Sciatic nerve (tissue), 2 donors: ENCODE measurements around the gene CNIH1. TPM values are rescaled to one million over a fixed set of nuclear protein-coding genes. Genes with fewer than 3 reads are reported as not detected.

Source experiments
- ATAC-seq: fragments of 200-7000 bp; cut with Tn5 transposase; one replicate; pipeline ENCODE4 v1.9.1; 2020; ENCODE audit warnings: mild to moderate bottlenecking, moderate library complexity
- DNase-seq: peaks from one replicate; pipeline ENCODE4 v3.0.0-alpha.2; 2020; ENCODE audit warnings: low spot score
- intact Hi-C: fragments of 100-400 bp; cut with DNase I; formaldehyde crosslinking; loops from one replicate; pipeline ENCODE4 v1.14.2; 2022
- total RNA-seq: library from RNA; stranded (reverse); fragmentation: NEBNext Ultra II Directional; extraction: Animal tissue kit (Norgen Biotek cat#: 25700); gene quantifications from one replicate; pipeline ENCODE4 v1.2.1, GENCODE V29; 2021
- donor health status: DM: no; HTN: no; CAD: no.
- donor health status: DM: no; HTN: no; CAD: no.

CNIH1 gene
- total RNA-seq = 73.1 TPM

DNA sequence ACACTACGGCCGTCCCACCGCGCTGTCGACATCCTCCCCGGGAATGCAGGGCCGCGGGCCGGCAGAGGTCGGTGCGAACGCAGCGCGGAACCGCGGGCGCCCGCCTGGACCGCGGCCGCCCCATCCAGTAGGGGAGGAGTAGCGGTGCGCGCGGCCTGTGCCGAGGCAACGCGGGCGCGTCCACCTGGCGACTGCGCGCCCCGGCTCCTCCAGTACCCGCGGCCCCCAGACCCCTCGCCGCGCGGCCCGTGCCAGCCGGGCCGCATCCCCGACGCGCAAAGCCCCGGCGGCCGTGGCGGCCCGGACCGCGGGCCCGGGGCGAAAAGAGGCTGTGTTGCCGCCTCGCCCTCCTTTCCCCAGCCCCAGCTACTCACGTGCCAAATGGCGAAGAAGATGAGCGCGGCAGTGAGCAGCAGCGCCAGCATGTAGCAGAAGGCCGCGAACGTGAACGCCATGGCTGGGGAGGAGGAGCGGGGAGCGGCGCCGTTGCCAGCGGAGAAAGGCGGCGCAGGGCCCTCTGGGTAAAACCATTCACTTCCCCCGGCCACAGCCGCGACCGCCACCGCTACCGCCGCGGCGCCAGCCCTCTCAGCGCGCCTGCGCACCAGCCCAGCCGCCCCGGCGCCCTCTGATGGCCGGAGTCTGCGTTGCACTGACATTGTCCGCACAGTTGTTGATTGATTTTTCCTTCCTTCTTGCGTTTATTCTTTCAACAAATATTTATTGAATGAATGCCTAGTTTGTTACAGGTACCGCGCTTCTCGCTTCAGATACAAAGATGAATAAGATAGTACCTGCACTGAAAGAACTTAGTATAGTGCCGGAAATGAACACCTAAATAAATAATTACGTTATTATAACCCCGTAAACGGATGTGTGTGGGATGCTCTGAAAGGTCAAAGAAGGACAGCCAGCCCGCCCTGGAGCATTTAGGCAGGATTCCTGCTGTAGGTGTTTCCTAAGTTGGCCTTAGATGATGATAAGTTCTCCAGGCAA, at the start of gene CNIH1:
CNIH1 (minus strand) TSS at position 502 of the 996 bp plus-strand sequence; CDS start at position 455, 47 bp downstream.
- peak; percentile 95 for DNase-seq
- ATAC-seq = peak; percentile 99
- intact Hi-C loops = no loop called here

DNA sequence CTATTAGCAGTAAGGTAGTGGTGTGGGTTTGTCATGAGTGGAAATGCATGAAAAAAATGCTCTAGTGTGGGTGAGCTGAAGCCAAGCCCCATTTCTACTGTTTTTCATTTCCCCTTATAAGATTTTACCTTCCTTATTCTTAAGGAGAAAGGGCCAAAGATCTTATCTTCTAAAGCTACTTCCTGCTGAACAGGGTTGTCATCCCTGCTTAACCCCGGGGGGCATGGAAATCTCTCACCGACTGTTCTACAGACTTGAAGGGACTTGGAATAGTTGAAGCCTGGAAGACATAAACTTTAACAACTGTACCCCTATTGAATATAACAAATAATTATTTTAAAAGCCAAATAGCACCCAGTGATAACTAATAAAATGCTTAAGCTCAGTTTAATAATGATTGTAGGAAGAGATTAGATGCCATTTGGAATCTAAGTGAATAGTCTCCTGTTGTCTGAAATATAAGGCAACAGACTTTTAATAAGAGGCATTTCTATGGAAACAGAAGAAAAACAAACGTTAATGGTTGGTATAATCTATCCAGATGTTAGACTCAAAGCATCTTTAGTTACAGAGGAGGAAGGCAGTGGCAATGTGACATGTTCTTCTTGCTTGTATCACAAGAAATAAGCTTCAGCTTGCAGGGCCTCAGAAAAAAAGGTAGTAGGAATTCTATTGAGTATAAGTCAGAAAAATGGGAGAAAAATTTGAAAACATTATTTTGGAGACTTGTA, 49.4 kb upstream of the CNIH1 start:
- intact Hi-C loops = no loop called here
- DNase-seq (no peak), ATAC-seq (no peak)

DNA sequence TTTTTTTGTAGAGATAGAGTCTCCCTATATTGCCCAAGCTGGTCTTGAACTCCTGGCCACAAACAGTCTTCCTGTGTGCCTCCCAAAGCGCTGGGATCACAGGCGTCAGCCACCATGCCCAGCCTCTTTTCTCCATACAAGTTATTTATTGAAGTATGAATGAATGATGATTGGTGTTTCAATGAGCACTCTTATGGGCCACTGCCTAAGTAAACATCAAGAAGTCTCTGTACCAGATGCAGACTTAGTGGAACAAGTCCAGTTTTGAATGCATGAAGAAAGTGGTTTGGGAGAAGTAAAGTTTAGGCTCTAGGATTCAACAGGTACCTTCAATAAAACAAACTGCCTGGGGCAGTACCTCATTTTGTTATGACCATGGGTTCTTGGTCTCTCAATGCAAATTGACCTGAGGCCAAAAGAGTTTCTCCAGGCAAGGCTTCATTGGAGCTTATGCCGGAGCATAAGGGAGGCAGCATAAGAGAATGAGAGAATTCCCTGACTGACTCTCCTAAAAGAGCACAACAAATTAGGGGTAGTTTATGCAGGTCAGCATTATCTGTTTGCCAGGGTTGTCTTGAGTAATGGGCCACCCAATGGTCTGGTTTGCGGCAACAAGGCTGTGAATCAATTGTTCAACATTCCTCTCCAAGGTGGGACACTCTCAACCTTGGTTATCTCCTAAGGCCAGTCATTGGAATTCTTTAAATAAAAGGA, 48.7 kb upstream of the CNIH1 start:
- ATAC-seq (no peak), DNase-seq (no peak)
- intact Hi-C loops = no loop called here

GRCh38 chr14:54489318-54489683, 48.1 kb upstream of the CNIH1 start:
- intact Hi-C loops = no loop called here
- no peak for DNase-seq
- ATAC-seq = no peak

DNA sequence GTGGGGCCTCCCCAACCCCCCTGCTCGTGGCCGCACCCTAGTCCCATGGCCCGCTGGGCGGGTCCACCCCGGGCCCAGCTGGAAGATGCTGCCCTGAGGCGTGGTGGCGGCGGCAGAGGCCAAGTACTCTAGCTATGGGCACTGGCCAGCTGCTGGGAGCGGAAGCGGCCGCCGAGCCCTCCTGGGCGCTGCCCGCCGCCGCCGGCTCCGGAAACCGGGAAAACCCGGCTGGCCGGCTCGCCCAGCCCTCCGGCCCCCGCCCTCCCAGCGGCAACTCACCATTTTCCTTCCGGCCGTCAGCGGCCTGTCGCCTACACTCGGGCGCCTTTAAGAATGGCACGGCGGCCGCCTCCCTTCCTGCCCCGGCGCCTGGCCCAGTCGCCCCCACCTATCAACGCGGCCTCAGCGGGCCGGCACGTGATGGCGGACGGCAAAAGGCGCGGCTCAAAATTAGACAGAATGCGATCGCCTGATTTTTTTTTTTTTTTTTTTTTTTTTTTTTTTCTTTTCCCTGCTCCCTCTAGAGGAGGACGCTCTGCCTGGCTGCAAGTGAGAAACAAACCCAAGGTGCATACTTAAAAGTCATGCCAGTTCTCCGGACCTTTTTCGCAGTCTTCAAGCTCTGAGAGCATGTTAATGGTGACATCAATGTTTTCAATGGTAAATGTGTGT, 47.6 kb upstream of the CNIH1 start, which contains the start of gene GMFB:
GMFB (minus strand) TSS at position 335 of the 672 bp plus-strand sequence; CDS start at position 282, 53 bp downstream.
- intact Hi-C loops = no loop called here
- DNase-seq = peak; percentile 94
- peak; percentile 98 for ATAC-seq

GRCh38 chr14:54488318-54488645, 47.1 kb upstream of the CNIH1 start:
- no peak for DNase-seq
- ATAC-seq = no peak
- intact Hi-C loops = no loop called here

GRCh38 chr14:54487771-54488170, 46.6 kb upstream of the CNIH1 start:
- ATAC-seq (peak; percentile 32), DNase-seq (no peak)
- intact Hi-C loops = no loop called here

- ATAC-seq (no peak), DNase-seq (no peak)
- intact Hi-C loops = no loop called here
Measured at GRCh38 chr14:54486685-54487084, 45.5 kb upstream of the CNIH1 start.

DNA sequence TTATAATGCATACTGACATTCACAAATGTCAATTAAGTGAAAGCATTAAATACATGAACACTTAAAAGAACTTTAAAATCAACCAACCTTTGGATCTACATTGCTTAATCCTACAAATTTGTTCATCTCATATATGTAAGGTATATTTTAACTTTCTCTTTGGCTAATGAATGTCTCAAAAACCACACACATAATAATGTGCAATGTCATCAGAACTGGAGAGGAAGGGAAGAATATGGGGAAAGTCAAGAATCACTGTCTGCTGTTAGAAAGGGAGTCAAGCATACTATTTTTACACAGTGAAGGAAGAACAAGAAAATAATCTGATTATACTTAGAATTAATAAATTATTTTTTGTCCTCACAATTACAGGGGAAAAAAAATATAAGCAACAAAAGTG, 42.7 kb upstream of the CNIH1 start:
- no peak for DNase-seq
- no peak for ATAC-seq
- intact Hi-C loops = no loop called here

GRCh38 chr14:54483073-54483745, 42.0 kb upstream of the CNIH1 start:
- intact Hi-C loops = no loop called here
- ATAC-seq = no peak

GRCh38 chr14:54481695-54482094, 40.5 kb upstream of the CNIH1 start:
- no peak for DNase-seq
- no peak for ATAC-seq
- intact Hi-C loops = no loop called here

More at GRCh38 chr14:54483073-54483745, 42.0 kb upstream of the CNIH1 start:
- DNase-seq = no peak

DNA sequence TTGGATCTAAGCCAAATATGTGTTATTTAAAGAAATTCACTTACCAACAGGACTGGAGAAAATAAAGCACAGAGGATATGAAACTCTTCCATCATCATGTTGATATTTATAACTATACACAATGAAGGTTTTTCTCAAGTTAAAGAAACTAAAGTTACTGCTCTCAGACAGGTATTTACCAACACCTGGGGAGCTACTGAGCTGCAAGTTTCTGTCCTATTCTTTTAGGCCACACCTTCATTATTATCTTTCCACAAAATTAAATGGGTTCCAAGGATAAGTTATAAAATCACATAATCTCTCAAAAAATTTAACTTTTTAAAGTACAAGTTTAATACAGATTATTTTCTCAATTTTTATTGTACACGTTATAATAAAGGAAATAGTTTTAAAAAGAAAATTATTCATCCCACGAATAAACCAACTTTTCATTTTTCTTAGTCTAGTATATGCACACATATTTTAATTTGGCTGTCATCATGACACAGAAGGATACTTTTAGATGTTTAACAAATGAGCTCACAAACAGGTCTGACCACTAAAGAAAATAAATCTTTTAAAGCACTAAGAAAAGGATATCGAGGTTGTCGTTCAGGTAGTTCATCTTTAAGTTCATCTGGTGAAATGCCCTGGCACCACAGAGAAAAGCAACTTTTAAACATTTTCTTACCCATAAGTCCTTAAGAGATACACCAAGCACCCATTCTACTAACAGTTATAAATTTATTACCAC, 39.8 kb upstream of the CNIH1 start:
- DNase-seq = no peak
- intact Hi-C loops = no loop called here
- no peak for ATAC-seq

- intact Hi-C loops = no loop called here
- ATAC-seq = peak; percentile 30
Measured at GRCh38 chr14:54478636-54479215, 37.6 kb upstream of the CNIH1 start.

GRCh38 chr14:54475911-54476310, 34.7 kb upstream of the CNIH1 start:
- intact Hi-C loops = no loop called here
- no peak for DNase-seq
- no peak for ATAC-seq

More at GRCh38 chr14:54478636-54479215, 37.6 kb upstream of the CNIH1 start:
- no peak for DNase-seq

GRCh38 chr14:54475187-54475899, 34.2 kb upstream of the CNIH1 start:
- ATAC-seq (no peak), DNase-seq (no peak)
- intact Hi-C loops = no loop called here

DNA sequence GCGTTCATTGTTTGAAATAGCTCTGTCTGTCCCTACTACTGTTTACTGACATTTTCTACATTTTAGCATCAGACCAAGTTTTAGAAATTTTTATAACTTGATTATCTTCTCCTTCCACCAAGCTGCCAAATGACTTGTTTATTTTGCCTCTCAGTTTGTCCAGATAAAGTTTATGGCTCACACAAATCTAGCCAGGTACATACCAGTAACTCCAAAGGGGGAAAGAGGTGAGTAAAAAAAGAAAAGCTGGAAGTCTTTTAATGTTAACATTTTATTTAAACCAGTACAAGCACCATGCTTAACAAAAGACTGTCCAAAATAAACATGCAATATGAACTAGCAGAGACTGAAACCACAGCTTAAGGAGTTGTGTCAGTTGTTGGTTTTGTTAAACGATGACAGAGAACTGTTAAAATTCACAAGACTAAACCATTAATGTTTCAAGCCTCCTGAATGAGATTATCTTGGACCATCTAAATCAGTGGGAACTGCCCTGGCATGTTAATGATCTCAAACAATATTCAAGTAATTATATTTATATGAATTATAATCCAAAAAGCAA, 33.1 kb upstream of the CNIH1 start:
- ATAC-seq = no peak
- DNase-seq = no peak
- intact Hi-C loops = no loop called here
